GM21360 (cell line): ENCODE results near the gene NCAPH2.
"Not testable (repeated sequence)": the region's sequence is repeated elsewhere in the genome, so short reads cannot be mapped to it uniquely, and the experiment has no call there.

Experiments used
- ATAC-seq: cut with Tn5 transposase; IDR thresholded peaks from one replicate; pipeline ENCODE4 v1.9.1; 2021; ENCODE audit warnings: mild to moderate bottlenecking, moderate library complexity; ENCODE audit not compliant: unreplicated experiment

The NCAPH2 gene

GRCh38 chr22:50528682-50529415 is 20.8 kb downstream of the NCAPH2 start:
- ATAC-seq, result no peak

- ATAC-seq, result no peak
Measured at GRCh38 chr22:50529416-50529896, 21.4 kb downstream of the NCAPH2 start.

GRCh38 chr22:50529897-50530579 is 22.0 kb downstream of the NCAPH2 start, which contains the start of gene TYMP:
Gene TYMP, minus strand, starts transcription at chr22:50530012. Its CDS starts 303 bp downstream, at chr22:50529709.
- no peak for ATAC-seq

- no peak for ATAC-seq
Measured at GRCh38 chr22:50530580-50530876, 22.5 kb downstream of the NCAPH2 start.

DNA sequence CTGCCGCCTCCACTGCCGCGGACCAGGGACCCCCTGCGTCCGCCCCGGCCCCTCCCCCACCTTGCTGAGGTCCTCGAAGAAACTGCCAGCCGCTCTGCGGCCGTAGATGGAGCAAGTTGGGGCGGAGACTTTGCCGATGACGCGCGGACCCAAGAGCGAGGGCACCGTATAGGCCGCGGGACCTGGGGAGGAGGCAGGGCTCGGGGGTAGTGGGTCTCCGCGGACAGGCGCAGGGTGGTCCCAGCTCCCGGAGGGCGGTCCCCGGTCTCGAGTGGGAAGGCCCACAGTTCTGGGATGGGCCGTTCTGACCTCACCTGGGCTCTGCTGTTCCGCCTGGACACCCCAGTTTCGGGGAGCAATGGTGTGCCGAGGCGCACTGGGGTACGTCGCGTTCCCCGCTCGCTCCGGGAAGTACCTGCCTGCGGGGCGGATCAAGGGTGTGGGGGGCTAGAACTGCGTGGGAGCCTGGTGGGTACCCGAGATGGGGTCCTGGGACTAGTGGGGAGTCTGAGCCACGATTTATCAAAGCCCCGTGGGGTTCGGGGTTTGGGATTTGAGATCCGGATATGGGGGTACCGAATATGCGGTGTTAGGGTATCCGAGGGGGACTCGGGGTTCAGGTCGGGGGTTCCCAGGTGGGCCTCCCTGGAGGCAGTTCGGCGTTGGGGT is 23.0 kb downstream of the NCAPH2 start:
- ATAC-seq, result no peak

DNA sequence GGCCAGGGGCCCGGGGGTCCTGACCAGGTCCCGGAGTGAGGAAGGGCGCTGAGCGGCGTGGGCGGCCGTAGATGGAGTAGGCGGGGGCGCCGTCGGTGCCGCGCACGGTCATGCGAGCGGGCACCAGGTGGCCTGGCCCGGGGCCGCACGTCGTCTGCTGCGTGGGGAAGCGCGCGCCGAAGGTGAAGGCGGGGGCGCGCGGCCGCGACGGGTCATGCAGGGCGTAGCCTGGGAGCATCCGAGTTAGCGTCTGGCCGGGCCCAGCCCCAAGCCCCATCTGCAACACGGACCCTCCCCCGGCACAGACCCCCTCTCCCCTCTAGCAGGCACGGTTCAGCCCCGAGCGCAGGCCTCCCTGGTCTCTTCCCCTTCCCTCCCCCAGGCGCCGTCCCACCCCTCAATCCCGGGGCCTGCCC is 23.5 kb downstream of the NCAPH2 start:
- ATAC-seq, result no peak

DNA sequence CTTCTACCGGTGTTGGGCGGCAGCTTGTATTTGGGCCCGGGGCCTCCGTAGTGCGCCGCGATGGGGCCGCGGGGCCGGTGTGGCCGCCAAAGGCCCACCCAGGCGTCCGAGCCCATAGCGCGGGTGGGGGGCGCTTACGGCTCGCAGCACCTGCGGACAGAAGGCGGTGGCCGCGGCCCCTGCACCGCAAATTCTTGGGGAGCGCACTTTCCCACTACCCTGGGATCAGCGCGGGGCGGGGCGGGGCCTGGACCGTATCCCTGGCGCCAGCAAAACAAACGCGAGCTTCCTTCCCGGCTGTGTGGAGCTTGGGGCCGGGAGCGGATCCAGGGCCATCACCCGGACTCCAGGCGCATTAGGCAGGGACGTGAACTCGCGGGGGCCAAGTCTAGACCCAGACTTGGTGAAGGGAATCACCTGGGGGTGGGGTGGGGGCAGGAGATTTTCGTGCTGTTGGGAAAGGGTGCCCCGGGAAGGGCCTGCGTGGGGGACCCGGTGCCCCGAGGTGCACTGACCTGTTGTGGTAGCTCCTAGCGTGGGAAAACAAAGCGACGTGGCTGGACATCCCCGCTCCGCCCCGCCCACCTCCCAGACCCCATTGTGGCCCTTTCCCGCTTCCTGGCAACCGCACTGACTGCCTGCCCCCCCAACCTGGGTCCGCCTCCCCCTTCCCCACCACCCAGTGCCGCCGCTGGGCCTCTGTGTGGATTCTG is 24.1 kb downstream of the NCAPH2 start:
- ATAC-seq, result no peak

DNA sequence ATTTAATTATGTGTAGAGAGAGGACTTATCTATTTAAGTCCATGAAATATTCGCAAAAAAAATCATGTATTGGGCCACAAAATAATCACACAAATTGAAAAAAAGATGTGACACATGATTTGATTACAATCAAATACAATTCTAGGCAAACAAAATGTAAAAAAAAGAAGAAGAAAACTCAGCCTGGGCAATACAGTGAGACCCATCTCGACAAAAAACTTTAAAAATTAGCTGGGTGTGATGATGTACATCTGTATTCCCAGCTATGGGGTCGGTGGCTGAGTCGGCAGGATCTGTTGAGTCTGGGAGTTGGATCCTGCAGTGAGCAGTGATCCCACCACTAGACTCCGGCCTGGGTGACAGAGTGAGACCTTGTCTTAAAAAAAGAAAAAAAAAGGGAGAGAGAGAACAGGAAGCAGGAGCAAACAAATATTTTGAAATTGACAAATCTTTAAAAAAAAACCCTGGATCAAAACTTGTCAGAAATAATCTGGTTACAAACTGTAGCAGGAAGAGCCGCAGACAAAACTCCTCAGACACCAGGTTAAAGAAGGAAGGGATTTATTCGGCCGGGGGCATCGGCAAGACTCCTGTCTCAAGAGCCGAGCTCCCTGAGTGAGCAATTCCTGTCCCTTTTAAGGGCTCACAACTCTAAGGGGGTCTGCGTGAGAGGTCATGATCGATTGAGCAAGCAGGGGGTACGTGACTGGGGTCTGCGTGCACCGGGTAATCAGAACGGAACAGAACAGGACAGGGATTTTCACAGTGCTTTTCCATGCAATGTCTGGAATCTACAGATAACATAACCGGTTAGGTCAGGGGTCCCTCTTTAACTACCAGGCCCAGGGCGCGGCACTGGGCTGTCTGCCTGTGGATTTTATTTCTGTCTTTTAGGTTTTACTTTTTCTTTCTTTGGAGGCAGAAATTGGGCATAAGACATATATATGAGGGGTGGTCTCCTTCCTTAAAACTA is 25.1 kb downstream of the NCAPH2 start:
- no peak for ATAC-seq

DNA sequence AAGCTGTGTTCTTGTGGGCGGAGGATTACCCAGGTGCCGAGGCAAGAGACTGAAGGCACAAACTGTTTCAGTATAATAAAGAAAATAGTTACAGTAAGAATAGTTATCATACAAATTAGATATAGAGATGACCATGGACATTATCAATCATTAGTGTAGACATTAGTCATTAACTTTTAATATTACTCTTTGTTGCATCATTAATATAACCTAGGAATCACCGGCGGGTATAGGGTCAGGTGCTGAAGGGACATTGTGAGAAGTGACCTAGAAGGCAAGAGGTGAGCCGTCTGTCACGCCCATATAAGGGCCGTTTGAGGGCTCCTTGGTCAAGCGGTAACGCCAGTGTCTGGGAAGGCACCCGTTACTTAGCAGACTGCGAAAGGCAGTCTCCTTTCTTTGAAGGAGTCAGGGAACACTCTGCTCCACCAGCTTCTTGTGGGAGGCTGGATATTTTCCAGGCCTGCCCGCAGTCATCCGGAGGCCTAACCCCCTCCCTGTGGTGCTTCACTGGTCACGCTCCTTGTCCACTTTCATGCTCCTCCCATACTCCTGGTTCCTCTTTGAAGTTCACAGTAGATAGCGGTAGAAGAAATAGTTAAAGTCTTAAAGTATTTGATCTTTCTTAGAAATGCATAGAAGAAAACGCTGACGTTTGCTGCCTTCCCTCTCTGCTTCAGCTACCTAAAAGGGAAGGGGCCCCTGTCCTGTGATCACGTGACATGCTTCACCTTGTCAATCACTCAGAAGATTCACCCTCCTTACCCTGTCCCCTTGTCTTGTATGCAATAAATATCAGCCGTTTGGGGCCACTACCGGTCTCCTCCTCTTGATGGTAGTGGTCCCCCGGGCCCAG is 26.1 kb downstream of the NCAPH2 start:
- not testable (repeated sequence) for ATAC-seq

DNA sequence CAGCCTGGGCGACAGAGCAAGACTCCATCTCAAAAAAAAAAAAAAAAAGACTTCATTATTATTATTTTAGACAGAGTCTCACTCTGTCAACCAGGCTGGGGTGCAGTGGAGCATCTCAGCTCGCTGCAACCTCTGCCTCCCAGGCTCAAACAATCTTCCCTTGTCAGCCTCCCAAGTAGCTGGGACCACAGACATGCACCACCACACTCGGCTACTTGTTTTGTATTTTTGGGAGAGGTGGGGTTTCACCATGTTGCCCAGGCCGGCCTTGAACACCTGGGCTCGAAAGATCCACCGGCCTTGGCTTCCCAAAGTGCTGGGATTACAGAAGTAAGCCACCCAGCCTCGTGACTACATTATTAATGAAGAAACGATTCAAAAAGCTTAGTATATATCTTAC is 27.1 kb downstream of the NCAPH2 start:
- no peak for ATAC-seq

GRCh38 chr22:50536226-50536625 is 28.2 kb downstream of the NCAPH2 start:
- no peak for ATAC-seq

DNA sequence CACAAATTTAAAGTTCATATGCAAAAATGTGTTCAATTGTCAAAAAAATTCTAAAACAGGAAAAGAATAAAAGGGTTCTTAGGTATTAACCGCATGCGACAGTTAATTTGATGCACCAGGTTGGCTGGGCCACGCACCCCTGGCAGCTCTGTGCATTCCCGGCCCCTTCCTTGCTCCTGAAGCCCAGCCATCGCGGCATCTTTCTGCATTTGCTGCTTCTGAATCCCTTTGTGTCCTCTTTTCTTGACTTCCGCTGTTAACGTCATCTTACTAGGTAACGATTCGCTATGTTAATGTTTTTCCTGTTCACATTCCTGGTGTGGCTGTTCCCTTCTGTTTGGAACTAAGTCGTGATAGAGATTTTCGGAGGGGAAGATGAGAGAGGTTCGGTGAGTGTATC is 29.7 kb downstream of the NCAPH2 start:
- no peak for ATAC-seq

DNA sequence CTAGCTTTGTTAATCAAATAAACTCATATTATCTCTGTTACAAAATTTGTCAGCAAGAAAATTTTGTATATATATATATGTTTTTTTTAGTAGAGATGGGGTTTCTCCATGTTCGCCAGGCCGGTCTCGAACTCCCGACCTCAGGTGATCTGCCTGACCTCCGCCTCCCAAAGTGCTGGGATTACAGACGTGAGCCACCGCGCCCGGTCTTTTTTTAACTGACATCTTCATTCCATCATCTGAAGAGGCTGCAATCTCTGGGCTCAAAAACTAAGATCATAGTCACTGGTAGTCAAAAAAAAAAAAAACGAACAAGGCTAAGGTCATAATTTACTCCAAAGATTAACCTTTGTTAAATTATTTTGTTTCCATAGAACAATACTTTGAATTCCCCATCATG is 32.4 kb downstream of the NCAPH2 start:
- no peak for ATAC-seq

DNA sequence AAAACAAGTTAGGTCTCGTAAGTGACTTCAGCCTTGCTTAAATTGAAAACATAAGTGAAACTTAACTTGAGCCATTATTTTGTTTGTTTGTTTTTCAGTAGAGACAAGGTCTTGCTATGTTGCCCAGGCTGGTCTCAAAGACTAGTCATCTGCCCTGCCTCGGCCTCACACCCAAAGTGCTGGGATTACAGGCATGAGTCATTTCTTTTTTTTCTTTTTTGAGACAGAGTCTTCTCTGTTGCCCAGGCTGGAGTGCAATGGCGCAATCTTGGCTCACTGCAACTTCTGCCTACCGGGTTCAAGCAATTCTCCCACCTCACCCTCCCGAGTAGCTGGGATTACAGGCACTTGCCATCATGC is 33.6 kb downstream of the NCAPH2 start:
- ATAC-seq, result not testable (repeated sequence)

DNA sequence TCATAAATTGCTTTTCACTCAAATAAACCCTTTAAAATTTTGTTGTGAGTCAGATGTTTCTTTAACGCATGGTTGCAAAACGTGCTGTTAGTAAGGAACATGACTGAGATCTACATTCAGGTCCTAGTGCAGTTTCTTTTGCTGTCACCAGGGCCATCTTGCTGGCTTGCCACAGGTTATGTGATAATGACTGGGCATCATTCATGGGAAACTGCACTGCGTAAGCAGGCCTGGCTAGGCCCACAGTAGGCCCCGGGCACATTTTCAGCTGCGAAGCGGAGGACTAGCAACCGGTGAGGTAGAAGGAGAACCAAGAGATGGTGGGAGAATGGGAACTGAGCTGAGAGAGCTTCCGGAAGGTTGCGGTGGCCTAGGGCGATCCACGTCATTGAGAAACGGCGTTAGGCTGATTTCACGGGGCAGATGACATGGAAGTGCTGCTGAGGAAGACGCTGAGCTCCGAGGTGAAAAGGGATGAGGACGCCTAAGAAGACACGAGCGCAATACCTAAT is 34.4 kb downstream of the NCAPH2 start:
- ATAC-seq, result no peak

- ATAC-seq, result no peak
Measured at GRCh38 chr22:50544078-50544745, 36.2 kb downstream of the NCAPH2 start.

DNA sequence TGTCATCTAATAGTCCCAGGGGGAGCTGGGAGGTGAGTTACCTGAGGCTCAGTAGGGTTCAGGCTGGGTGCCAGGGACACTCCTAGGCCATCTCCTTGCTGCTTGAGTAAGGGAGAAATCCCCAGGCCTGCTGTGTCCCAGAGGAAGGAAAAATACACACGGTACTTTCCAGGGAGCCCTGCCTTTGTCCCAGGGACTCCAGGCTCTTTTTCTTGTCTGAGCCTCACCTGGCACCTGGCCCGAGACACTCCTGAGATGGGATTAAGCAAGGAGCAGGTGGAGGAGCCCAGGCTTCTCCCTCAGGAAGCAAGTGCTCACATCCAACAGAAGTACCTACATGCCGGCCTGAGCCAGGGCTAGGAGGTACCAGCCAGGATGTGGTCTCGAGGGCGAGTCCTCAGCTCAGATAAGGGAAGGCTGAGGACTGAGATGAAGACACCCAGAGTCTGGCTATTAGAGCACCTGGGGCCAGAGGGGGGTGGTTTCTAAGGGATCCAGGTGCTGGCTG is 36.8 kb downstream of the NCAPH2 start:
- ATAC-seq, result no peak
